H1 (cell line): ENCODE results near the gene DNAJC7. TPM values are rescaled to one million over a fixed set of nuclear protein-coding genes. Genes with fewer than 3 reads are reported as not detected.

Experiments
- JUN ChIP-seq: IDR thresholded peaks from 2 replicates; pipeline ENCODE4 v1.6.1; 2011; ENCODE audit warnings: low read depth, mild to moderate bottlenecking, improper control_type of control experiment, low read length
- polyA plus RNA-seq, 7 experiments: library from polyadenylated mRNA; depleted of rRNA in 3 of 7; stranded (reverse) in 5 of 7; unstranded in 2 of 7; fragments of >200 nt in 5 of 7; fragments of 200-250 nt in 2 of 7; gene quantifications; 1 replicate in 5 of 7; 2 replicates in 1 of 7; 4 replicates in 1 of 7; pipeline versions ENCODE4 v1.2.1 to v1.2.3, GENCODE V29; 2011 to 2013; ENCODE audit warnings: missing spikeins in 2 of 7, mixed read lengths in 2 of 7
- total RNA-seq: library from RNA; stranded (reverse); fragmentation: NEBNext Ultra II Directional; extraction: Animal tissue kit (Norgen Biotek cat#: 25700); gene quantifications from 2 replicates; pipeline ENCODE4 v1.2.1, GENCODE V29; 2021

DNAJC7 gene
- total and polyA plus RNA-seq, 2 of the 8 experiments (the other 6 are each of a cell fraction or from before 2014, with no cell fraction given), result 31.0 to 148 TPM

DNA sequence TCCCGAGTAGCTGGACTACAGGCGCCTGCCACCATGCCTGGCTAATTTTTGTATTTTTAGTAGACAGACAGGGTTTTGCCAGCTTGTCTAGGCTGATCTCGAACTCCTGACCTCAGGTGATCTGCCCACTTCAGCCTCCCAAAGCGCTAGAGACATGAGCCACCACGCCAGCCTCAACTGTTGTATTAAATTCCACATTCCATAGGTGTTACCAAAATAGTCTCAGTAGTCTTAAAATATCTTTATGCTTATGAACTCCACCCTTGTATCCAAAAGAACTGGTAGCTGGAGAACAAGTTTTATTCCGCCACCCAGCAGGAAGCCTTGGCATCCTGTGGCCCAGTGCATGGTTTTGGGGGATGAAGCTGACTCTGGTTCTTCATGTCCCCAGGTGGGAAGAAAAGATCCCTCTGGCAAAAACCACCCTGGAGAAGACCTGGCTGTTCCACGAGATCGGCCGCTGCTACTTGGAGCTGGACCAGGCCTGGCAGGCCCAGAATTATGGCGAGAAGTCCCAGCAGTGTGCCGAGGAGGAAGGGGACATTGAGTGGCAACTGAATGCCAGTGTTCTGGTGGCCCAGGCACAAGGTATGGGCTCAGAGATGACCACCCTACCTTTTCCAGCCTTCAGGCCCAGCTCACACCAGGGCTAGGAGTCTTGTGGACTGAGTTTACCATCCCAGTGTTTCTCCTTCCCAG, 68.3 kb downstream of the DNAJC7 start (continued):
- no peak for TF ChIP-seq JUN
